ENCODE data around the gene PCSK6.

Gene PCSK6

DNA sequence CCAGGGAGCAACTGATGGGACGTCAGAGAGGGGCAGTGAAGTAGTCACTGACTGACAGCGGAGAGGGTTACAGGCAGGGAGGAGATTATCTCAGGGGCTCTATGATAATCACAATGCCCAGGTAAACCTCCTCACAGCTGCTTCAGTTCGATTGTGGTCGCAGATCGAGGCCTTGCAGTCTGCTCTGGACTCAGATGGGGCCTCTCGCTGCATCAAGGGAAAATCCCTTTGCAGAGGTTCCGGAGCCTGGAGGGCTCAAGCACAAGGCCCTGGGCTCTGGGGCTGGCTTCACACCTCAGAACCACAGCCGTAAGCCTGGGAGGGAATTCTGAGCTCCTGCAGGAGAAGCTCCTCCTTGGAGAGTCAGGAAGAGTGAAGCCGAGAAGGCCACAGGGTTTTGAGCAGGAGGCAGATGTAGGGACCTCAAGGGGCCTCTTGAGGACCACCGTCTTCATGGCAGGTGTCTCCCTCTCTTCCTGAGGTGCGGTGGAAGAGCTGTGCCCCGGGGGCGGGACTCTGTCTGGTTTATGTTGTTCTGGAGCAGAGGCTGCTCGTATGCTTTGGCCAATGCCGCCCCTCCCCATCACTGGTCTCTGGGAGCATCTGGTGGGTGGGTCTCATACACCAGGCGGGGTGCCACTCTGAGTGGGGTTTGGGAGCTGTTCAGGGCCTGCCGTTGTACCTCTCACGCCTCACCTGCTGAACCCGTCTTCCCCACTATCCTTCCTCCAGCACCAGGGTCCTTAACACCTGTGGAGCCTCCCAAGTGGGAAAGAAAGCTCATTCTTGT lies 175.0 kb downstream of the PCSK6 start:
- TF ChIP-seq, protein P1, sequence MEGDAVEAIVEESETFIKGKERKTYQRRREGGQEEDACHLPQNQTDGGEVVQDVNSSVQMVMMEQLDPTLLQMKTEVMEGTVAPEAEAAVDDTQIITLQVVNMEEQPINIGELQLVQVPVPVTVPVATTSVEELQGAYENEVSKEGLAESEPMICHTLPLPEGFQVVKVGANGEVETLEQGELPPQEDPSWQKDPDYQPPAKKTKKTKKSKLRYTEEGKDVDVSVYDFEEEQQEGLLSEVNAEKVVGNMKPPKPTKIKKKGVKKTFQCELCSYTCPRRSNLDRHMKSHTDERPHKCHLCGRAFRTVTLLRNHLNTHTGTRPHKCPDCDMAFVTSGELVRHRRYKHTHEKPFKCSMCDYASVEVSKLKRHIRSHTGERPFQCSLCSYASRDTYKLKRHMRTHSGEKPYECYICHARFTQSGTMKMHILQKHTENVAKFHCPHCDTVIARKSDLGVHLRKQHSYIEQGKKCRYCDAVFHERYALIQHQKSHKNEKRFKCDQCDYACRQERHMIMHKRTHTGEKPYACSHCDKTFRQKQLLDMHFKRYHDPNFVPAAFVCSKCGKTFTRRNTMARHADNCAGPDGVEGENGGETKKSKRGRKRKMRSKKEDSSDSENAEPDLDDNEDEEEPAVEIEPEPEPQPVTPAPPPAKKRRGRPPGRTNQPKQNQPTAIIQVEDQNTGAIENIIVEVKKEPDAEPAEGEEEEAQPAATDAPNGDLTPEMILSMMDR (IDR thresholded peaks at IDR 0.05; ENCODE audit: extremely low read depth, insufficient read depth, missing control alignments): no peak
- in situ Hi-C loops (cut with MboI; ENCODE audit: low pct_unique_long_range_greater_than_20kb, low sequenced_read_pairs, unreplicated experiment): no loop called here
- DNase-seq (ENCODE audit: low spot score): no peak

DNA sequence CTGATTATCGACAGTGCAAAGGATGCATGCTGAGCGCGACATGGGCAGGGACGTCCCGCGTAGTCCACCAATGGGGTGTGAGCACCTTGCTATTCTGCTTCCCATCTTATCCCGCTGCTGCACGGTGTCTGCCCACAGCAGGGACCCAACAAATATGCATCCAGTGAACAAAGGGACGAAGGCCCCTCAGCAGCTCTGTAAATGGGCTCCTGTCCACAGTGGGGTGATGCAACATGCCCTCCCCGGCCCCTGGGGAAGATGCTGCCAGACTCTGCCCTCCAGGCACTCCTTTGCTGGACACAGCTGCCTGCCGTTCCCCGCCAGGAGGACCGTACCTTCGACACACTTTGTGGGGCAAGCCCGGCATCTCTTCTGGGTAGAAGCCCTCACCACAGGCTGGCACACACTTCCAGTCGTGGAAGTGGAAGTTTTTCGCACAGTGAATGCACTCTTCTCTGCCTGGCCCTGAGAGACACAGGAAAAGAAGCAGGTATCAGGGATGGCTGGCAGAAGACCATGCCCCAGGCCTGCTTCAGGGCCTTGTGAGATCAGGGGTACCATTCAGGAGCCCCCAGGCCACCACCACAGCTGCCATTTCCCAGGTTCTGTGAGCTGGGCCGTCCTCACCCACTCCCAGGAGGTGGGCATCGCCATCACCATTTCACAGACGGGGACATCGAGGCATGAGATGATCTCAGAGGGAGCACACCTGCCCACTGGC lies 176.3 kb downstream of the PCSK6 start:
- in situ Hi-C loops (cut with MboI; ENCODE audit: low pct_unique_long_range_greater_than_20kb, low sequenced_read_pairs, unreplicated experiment): no loop called here
- TF ChIP-seq, protein P1 (IDR thresholded peaks at IDR 0.05; ENCODE audit: extremely low read depth, insufficient read depth, missing control alignments): no peak
- no peak for DNase-seq (ENCODE audit: low spot score)

DNA sequence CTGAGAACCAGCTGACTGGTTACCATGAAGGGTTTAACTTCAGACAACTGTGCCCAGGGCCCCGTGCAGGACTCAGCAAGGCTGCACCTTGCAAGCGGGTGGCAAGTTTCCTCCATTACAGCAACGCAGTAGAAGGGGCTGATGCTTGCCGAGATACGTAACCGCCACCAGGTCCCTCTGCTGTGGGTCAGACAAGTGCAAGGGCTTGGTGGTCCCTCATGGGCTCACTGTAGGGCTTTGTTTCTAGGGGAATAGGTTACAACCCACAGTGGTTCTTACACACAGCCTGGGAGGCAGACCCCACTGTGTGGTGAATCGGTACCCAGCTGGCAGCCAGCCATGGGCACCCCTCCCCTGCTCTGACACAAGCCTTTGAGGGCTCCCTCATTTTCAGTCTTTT lies 179.0 kb downstream of the PCSK6 start:
- no peak for DNase-seq (ENCODE audit: low spot score)
- TF ChIP-seq, protein P1 (IDR thresholded peaks at IDR 0.05; ENCODE audit: extremely low read depth, insufficient read depth, missing control alignments): no peak
- in situ Hi-C loops (cut with MboI; ENCODE audit: low pct_unique_long_range_greater_than_20kb, low sequenced_read_pairs, unreplicated experiment): no loop called here

DNA sequence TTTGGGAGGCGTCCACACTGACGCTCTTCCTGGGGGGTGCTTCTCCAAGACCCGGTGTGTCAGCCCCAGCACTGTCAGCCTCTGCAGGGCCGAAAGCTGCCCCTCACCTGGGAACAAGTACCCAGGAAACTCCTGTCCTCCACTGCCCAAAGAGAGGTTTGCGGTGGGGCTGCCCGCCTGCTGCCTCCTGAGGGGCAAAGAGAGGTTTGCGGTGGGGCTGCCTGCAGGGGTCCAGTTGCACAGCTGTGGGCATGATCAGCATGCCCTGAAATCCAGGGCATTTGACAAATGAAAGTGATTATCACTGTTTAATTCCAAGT lies 179.4 kb downstream of the PCSK6 start:
- no peak for DNase-seq (ENCODE audit: low spot score)
- TF ChIP-seq, protein P1 (IDR thresholded peaks at IDR 0.05; ENCODE audit: extremely low read depth, insufficient read depth, missing control alignments): no peak
- in situ Hi-C loops (cut with MboI; ENCODE audit: low pct_unique_long_range_greater_than_20kb, low sequenced_read_pairs, unreplicated experiment): no loop called here

DNA sequence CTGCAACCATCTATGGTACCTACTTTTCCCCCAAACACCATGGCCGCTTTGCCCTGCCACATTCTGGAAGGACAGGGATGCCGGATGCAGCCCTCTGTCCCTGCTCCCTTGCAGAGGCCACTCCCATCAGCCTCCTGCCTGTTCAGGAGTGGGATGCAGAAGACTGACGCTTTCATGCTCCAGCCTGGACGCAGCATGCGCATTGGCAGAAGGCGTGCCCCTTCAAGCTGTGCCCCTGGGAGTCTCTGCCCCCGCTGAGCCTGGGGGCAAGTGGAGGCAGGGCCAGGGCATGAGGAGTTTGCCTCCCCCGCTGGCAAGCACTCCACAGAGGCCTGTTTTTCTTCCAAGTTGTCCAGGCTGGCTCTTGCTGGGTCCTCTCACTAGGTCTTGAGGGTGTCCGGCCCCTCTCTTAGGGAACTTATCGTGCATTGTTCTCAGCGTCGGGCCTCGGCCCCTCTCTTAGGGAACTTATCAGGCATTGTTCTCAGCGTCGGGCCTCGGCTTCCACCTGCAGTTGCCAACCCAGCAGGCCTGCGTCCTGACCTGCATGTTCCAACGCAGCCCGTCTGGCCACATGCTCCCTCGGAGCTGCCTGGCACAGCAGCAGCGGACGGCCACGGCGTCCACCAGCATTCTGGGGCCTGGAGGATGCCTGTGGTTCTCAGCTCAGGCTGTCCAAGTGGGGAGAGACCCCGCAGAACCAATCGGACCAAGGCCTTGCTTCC lies 179.9 kb downstream of the PCSK6 start:
- in situ Hi-C loops (cut with MboI; ENCODE audit: low pct_unique_long_range_greater_than_20kb, low sequenced_read_pairs, unreplicated experiment): no loop called here
- no peak for DNase-seq (ENCODE audit: low spot score)
- TF ChIP-seq, protein P1 (IDR thresholded peaks at IDR 0.05; ENCODE audit: extremely low read depth, insufficient read depth, missing control alignments): no peak

DNA sequence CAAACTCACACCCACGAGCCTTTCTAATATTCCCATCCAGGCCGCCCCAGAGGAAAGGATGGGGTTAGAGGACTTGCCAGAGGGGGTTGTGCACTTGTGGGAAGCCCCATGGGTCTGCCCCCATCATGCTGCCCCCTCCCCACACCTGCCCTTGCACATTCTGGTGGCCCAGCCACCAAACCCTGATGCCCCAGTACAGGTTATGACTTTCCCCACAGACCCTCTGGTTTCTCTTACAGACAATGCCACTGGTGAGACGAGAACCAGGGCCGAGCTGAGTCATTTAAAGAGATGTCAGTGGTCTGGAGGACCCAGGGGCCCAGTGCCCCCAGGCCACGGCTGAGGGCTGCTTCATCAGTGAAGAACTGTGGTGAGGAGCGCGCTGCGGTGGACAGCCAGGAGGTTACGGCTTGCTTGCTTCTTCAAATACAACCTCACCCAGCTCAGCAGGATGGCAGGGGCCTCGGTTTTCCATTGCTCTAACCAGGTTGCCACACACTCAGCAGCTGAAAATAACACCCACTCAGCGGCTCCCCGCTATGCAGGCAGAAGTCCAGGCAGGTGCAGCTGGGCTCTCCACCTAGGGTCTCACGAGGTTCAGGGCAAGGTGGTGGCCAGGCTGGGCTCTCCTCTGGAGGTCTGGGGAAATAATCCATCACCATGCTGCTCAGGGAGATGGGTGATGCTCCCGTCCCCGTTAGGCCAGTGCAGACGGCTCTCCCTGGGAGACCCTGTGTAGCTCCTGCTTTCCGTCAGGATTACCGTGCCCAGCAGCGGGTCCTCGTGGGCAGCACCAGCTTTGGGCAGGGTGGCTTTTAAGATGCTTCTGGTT lies 180.7 kb downstream of the PCSK6 start:
- no peak for DNase-seq (ENCODE audit: low spot score)
- in situ Hi-C loops (cut with MboI; ENCODE audit: low pct_unique_long_range_greater_than_20kb, low sequenced_read_pairs, unreplicated experiment): no loop called here
- TF ChIP-seq, protein P1 (IDR thresholded peaks at IDR 0.05; ENCODE audit: extremely low read depth, insufficient read depth, missing control alignments): no peak

Data from GM13977 (cell line).